SIG-M5 treated with dmso at 0.1 percent for 504 hours (cell line): ENCODE data around the gene TRAPPC11.
A peak's percentile ranks its signal among the peaks of the same experiment; 100 is the strongest.
"Not testable (repeated sequence)": the region's sequence is repeated elsewhere in the genome, so short reads cannot be mapped to it uniquely, and the experiment has no call there.

Experiments used
- DNase-seq: peaks from one replicate; lab custom pipeline; 2025; ENCODE audit not compliant: unreplicated experiment; lab: John Stamatoyannopoulos, UW

Gene TRAPPC11

DNA sequence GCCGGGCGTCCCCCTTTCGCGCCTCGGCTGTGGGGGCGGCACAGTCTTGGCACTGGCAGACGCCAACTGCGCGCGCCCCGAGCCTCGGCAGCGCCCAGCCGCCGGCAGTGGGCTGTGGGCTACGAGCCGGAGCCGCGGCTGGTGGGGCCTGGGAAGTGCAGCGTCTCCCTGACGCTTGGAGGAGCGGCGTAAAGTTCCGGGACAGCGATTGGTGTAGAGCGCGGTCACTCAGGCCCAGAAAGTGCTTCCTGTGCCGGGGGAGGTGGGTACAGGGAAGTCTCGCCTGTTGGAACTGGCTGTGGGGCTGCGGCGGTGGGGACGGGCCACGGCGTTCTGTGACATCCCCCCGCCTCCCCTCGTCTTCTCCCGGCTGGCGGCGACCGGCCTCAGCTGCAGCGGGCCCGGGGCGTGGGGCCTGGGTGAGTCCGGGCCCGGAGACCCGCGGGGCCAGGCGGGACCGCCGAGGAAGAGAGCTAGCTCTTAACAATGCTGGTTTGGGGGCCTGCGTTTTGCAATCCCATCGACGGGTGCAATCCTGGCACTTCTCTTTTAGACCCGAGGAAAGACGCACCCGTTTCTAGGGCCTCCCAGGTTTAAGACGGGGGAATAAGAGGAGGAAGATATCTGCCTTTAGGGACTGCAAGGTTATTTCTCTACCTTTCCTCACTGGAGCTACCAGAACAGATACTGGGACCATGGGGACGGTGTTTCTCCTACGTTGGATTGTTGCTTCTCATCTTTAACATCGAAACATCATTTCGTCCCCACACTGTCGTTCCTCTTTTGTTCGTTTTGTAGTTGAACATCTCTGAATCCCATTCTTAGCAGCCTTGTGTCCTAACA lies at the start of gene TRAPPC11, which contains the start of gene RWDD4:
Gene TRAPPC11, plus strand, starts transcription at position 265 of the 843 bp plus-strand sequence. CDS start 4,575 bp downstream, outside the sequence.
Gene RWDD4, minus strand, starts transcription at position 157 of the 843 bp plus-strand sequence. CDS start 233 bp downstream, outside the sequence.
- peak; percentile 95 for DNase-seq

DNA sequence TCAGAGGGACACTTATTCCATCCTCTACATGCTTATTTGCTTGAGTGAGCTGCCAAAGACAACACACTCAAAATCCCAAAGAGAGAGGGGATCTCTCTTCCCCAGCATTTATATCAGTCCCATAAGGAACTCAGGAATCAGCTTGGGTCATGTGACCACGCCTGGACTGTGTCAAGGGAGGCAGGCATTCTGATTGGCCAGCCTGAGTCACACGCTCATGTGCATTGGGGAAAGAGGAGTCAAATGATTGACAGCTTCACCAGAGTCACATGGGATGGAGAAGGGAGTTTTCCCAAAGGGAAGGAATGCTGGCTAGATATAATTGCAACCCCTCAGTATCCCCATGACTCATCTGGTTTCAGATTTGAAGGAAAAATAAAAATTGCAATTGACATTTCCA lies 49.1 kb upstream of the TRAPPC11 start:
- DNase-seq = no peak

DNA sequence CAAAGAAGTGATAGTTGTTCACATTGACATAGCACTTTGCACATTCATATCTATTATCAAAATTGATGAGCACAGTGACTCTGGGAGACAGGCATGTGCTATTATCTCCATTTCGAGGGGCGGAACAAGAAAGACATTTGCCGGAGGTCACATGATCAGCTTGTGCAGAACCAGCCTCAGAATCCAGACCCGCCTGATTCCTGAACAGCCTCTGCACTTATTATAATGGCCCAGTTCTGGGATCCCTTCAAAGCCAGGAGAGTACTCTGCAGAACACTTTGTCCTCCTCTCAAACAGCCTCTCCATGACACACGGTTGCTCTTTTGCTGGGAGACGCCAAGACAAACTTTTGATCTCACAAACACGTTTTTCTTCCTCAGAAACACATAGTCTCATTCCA lies 48.5 kb upstream of the TRAPPC11 start:
- DNase-seq = no peak

DNA sequence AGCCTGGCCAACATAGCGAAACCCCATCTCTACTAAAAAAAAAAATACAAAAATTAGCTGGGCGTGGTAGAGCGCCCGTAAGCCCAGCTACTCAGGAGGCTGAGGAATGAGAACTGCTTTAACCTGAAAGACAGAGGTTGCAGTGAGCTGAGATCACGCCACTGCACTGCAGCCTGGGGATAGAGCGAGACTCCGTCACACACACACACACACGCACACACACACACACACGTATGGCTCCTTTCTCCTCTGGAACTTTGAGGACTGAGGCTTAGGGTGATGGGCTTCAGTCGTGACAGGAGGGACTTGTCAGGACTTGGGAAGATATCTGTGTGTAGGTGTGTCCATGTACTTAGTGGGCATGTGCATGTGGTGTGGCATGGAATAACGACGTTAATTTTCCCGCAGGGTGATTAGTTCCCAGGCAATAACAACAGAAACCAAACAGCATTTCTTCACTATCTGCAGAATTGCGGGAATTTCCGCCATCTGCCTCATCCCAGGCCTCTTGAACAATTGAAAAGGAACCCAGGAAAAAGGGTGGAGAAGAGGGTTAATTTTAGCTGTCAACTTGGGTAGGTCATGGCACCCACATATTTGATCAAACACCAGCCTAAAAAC lies 47.8 kb upstream of the TRAPPC11 start:
- no peak for DNase-seq

DNA sequence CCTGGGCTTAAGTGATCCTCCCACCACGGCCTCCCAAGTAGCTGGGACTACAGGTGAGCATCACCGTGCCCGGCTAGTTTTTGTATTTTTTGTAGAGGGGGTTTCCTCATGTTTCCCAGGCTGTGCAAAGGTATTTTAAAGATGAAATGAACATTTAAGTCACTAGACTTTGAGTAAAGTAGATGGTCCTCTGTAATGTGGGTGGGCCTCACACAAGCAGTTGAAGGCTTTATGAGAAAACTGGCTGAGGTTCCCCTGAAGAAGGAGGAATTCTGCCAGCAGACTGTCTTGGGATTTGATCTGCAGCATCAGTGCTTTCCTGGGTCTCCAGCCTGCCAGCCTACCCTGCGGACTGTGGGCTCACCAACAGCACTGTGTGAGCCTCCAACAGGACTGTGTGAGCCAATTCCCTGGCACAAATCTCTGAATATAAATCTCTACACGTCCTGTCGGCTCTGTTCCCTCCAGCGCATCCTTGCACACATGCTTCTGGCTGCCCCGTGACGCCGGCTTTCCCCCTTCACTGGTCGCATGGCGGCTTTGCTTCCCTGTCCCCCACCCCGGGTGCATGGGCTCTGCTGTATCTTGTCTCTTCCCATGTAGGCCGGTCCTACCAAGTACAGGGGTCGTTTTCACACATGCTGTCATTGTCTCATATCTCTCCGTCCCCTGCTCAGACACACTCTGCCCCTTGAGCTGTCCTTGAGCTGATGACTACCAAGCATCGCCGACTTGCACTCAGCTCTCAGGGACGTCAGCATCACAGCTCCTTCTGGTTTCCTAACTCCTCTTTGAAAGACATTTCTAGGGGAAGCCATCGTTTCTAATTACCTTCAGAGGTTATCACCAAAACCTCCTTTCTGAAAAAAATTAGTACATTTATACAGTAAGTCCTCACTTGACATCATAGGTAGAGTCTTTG lies 46.5 kb upstream of the TRAPPC11 start:
- DNase-seq = no peak

DNA sequence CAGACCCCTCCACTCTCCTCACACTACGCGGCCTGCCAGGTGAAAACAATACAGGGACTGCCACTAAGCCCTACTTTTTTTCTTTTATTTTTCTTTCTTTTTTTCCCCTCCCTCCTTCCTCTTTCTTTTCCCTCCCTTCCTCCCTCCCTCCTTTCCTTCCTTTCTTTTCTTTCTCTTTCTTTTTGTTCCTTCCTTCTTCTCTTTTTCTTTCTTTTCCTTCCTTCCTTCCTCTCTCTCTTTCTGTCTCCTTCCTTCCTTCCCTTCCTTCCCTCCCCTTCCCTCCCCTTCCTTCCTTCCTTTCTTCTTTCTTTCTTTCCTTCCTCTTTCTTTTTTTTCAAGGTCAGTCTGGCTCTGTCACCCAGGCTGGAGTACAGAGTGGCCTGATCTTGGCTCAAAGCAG lies 42.0 kb upstream of the TRAPPC11 start:
- DNase-seq = no peak

DNA sequence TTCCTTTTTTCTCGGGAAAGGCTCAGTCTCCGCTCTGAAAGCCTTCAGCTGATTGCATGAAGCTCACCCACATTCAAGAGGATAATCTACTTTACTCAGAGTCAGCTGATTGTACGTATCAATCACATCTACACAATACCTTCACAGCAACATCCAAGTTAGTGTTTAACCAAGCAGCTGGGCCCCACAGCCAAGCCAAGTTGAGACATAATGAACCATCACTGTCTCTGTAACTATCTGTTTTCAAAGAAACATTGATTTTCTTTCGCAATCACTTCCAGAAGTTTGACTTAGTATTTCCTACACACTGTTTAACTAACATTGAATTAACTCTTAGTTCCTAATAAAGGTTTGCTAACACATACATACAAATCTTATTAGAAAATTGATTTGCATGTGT lies 40.4 kb upstream of the TRAPPC11 start:
- DNase-seq = no peak

DNA sequence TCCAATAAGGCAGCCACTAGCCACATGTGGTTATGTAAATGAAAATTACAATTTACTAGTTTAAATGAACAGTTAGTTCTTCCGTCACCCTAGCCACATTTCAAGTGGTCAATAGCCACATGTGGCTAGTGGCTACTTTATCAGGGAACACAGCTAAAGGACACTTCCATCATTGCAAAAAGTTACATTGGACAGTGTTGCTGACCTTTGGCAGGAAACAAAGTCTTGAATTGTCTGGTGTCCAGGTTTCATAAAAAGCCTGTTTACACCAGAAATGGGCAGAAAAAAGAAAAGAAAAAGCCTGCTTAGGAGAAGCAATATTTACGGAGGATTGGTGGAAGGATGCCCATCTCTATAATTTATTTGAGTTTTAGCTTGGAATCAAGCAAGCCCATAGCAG lies 38.7 kb upstream of the TRAPPC11 start:
- no peak for DNase-seq

DNA sequence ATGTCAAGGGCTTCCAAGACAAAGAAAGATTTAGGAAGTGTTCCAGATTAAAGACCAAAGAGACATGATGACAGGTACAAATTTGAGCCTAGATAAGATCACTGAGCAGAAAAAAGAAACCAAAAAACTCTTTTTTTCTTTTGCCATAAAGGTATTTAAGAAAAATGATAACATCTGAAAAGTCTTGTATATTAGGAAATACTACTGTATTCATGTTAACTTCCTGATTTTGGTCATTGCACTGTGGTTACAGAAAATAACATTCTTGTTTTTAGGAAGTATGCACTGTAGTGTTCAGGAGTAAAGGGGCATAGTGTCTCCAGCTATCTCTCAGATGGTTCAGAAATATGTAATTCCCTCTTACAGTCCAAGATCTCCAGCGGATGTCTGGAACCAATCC lies 37.2 kb upstream of the TRAPPC11 start:
- peak; percentile 75 for DNase-seq

DNA sequence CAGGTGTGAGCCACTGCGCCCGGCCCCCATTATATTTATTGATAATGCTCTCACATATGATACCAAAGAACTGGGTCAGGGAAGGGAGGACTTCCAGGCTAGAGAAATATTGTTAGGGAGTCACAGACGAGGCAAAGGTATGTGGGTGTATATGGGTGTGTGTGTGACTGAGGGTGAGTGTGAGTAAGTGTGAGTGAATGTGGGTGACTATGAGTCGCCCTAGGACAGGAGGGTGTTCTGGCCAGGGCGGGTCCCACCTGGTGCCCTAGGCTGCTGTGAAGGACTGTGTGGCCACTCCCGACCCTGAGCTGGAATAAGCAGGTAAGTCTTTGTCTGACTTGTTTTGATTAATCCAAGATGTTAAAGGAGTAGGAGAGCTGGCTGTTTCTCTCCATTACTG lies 34.5 kb upstream of the TRAPPC11 start:
- DNase-seq = no peak

DNA sequence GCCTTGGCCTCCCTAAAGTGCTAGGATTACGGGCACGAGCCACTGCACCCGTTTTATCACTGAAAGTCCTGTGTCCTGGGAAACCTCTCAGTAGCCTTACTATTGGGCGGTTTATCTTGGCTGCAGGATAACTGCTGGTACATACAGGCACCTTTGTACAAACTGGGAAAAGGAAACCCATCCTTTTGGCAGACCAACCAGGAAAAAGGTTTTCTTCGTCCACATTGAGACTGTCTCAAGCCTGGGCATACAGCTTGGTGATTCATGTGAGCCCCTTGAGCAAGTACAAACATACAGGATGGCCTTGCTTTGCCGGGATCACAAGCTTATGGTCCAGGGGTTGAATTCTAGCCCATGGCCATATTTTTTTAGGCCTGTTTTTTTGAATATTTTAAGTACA lies 32.9 kb upstream of the TRAPPC11 start:
- no peak for DNase-seq

DNA sequence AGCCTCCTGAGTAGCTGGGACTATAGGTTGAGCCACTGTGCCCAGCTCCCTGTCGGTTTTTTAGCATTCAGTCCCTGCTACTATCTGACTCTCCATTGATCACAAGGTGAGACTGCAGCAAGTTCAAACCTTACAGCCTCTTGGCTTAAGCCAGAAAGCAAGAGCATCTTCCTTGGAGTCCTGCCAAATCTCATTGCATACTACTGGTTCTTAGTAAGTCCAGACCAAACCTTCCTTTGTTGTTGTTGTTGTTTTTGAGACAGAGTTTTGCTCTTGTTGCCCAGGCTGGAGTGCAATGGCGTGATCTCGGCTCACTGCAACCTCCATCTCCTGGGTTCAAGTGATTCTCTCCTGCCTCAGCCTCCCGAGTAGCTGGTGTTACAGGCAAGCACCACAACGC lies 31.8 kb upstream of the TRAPPC11 start:
- DNase-seq = not testable (repeated sequence)

DNA sequence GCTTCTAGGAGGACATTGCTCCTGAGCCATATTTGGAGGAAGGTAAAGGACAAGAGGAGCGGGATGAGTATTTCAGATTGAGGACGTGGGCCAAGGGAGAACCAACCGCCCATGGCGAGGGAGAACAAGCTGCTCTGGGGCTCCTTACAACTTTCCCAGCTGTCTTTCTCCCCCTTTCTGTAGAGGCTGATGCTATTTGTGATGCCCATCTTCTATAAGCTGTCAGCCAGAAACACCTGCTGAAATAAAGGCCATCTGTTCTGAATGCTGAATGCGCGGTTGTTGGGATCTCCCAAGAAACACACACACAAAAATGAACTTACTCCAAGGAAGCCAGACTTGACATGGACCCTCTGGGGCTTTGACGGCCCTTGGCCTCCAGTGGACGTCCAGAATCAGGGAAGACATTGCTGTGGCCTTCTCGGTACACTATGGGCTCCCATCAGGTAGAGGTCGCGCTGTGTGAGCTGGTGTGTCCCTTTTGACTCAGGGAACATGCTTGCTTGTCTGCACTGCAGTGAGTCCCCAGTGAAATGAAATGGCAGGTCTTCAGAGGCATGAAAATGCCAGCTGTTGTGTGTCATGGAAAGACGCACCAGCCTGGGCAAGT lies 31.0 kb upstream of the TRAPPC11 start:
- DNase-seq = no peak

DNA sequence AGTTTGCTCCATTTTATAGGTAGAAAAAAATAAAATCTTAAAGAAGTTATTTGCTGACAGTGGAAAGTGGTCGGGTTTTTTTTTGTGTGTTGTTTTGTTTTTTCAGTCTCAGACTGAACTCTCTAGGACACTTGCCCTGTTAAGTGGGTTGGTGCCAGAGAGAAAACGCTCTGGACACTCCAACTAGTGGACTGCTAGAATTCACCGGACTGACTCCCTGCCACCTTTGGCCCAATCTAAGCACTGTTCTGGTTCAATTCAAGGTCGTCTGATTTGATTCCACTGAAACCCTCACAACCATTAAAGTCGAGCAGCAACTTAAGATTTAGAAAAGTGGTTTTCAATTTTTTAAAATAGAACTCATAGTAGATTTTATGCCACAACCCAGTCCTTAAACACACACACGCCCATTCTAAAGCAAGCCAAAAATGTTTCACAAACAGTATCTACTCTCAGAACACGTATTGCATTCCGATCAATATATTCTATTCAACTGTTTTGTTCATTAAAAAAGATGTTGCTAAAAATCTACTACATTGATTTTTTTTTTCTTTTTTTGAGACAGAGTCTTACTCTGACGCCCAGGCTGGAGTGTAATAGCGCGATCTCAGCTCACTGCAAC lies 27.4 kb upstream of the TRAPPC11 start:
- no peak for DNase-seq

DNA sequence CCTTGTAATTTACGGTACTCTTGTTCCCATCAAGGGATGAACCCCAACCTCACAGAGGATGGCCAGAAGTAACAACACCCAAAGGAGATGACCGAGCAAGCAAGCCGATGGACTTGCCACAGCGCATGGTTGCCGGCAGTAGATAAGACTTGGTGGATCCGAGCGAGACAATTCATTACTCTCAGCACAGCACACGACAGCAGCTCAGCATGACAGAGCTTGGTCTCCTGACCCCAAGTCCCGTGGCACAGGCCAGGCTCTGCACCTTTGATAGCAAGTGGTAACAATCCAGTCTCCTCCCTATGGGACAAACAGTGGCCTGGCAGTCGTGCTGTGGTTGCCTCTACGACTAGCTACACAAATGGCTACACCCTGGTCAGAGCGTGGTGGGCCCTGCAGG lies 26.4 kb upstream of the TRAPPC11 start:
- no peak for DNase-seq

DNA sequence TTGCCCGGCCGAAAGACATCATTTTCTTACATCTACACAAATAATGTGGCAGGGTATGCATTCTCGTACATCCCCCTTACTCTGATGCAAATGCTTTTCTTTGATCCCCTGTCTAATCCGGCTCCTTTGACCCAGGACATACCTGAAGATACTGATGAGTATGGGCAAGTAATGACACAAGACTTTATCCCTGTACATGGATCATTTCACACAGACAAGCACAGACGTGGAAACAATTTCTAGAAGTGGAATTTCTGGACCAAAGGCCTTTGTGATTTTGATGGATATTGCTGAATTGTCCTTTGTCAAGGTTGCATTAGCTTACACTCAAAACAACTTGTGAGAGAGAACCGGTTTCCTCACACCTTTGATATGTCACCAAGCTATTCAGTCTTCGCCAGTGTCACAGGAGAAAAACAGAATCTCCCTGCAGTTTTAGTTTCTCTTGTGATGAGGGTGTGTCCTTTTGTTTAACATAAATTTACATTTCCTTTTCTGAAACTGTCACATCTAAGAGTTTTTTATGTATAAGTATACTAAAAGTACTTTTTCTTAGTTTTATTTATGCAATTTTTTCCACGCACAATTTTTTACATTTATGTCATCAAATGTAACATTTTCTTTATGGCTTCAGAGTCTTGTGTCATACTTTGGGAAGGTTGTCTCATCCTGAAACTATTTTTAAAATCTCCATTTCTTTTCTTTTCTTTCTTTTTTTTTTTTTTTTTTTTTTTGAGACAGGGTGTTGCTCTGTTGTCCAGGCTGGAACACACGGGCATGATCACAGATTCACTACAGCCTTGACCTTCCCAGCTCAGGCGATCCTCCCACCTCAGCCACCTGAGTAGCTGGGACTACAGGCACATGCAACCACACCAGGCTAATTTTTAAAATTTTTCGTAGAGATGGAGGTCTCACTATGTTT lies 25.4 kb upstream of the TRAPPC11 start:
- no peak for DNase-seq

DNA sequence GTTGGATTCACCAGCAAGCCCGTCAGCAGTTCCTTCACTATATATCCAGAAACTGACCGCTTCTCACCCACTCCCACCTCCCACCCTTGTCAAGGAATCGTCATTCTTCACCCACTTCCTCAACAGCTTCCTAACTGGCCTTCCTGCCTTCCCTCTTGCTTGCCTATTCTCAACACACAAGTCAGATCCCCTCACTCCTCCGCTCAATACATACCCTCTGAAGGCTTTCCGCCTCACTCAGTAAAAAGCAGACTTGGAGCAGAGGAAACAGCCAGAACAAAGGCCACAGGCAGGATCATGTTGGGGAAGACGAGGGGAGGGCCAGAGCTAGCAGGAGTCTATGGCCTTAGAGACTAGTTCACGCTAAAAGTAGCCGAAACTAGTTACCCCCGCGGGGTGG lies 23.8 kb upstream of the TRAPPC11 start:
- no peak for DNase-seq

DNA sequence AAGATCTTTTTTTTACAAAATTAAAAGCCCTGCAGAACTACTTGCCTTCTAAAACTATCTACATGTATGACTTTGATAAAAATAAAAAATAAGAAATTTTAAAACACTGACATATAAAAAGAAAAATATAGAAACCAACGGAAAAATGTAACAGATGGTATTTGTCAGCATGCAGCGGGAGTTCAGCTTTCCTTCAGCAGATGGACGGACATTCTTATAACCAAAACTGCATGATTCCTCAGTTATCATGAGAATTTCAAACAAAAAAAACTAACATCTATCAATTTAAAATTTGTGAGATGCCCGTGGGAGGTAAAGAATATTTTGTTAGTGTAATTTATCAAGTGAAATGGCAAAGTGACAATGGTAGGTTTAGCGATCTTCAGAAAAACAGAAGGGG lies 23.4 kb upstream of the TRAPPC11 start:
- DNase-seq = no peak

DNA sequence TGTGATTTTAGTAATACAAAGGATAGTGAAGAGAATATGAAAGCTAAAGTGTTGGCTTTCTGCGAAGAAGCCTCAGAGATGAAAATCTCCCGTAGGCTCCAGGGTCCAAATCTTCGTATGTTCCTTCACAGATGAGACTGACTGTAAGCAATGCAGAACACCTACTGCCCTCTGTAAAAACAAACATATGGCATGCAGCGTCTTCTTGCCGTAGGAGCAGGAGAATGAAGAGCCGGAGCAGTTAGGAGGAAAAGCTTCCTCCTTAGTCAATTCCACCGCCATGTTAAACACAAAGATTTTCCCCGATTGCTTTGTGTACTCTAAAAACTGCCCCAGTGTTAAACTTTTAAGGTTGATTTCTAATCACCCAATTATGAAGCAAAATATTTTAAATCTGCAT lies 22.6 kb upstream of the TRAPPC11 start:
- peak; percentile 5 for DNase-seq
